HG03025 (cell line): Measurements from ENCODE around the gene PPY.
"Not testable (repeated sequence)": the region's sequence is repeated elsewhere in the genome, so short reads cannot be mapped to it uniquely, and the experiment has no call there.

Experiments
- ATAC-seq: cut with Tn5 transposase; IDR thresholded peaks from one replicate; pipeline ENCODE4 v1.9.1; 2021; ENCODE audit warnings: mild to moderate bottlenecking, moderate library complexity; ENCODE audit not compliant: unreplicated experiment, low FRiP score

The PPY gene

DNA sequence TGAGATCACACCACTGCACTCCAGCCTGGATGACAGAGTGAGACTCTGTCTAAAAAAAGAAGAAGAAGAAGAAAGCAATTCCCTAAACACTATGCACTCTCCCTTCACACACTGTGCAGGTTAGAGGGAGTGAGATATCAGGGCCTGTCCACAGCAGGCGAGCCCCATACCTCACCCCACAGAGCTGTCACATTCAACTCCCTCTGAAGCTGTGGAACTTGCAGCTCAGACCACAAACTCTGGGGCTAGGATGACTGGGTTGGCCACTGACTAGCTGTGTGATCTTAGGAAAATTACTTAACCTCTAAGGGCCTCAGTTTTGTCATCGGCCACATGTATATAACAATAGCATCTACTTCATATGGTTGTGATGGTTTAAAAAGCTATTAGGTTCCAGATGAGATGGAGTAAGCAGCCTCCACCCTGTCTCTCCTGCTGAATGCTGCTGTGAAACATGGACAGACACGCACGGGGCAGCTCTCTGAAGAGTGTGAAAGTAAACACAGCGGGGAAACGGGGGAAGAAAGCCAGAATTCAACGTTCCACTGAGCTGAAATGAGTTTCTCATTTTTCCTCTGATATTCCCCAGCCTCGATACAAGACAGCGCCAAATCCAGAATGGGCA, 25.1 kb upstream of the PPY start:
- ATAC-seq: no peak

DNA sequence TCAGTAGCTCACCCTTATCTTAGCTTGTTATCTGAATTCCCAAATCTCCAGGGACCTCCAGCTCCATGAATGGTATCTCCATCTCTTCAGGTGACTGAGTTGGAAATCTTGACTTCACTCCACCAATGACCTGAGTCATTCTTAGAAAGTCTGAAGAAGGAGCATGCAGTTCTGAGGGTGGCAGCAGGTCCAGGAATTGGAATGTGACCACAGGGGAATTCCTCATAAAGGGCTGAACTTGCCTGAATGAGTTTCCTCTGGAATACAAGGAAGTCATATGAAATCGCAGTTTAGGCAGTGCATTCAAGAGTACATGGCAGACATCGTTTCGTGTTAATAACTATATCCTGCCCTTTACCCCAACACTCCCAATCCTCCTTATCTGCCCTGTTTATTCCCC, 24.0 kb upstream of the PPY start:
- no peak for ATAC-seq

DNA sequence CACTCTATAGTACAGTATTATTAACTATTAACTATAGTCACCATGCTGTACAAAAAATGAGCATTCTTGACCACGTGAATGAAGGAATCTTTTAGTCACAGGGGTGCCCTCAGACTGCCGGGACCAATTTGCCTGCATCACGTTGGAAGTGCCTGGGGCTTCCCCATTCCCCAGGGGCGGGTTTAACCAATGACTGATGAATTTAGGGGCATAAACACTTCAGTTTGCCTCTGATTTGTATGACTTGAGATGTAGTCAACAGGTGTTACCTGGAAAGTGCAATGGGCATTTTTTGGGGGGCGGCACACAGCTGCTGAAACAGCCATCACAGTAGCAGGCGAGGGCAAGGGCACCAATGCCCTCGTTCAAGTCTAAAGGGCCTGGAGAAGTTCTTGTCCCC, 20.2 kb upstream of the PPY start:
- no peak for ATAC-seq

DNA sequence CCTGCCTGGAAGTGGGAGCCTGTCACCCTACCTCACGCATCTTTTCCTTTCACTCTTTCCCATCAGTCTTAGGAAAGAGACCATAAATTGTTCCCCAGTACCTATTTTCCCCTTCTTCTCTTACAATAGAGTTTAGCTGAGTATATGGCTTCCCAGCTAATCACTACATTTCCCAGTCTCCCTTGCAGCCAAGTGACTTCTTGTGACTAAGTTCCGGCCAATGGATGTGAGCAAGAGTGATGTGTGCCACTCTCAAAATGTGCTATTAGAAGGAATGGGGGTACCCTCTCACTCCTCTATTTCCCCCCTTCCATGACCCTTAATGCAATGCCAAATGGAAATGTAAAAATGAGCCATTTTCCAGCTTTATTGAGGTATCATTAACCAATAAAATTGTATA, 19.7 kb upstream of the PPY start:
- no peak for ATAC-seq

DNA sequence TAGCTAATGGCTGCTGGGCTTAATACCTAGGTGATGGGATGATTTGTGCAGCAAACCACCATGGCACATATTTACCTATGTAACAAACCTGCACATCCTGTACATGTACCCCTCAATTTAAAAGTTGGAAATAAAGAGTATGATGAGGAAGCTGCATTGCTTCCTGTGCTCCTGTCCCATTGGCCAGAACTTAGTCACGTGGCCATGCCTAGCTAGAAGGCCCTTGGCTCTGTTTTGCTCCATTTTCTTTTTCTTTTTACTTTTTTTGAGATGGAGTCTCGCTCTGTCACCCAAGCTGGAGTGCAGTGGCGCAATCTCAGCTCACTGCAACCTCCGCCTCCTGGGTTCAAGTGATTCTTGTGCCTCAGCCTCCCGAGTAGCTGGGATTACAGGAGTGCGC, 19.0 kb upstream of the PPY start:
- ATAC-seq: not testable (repeated sequence)

DNA sequence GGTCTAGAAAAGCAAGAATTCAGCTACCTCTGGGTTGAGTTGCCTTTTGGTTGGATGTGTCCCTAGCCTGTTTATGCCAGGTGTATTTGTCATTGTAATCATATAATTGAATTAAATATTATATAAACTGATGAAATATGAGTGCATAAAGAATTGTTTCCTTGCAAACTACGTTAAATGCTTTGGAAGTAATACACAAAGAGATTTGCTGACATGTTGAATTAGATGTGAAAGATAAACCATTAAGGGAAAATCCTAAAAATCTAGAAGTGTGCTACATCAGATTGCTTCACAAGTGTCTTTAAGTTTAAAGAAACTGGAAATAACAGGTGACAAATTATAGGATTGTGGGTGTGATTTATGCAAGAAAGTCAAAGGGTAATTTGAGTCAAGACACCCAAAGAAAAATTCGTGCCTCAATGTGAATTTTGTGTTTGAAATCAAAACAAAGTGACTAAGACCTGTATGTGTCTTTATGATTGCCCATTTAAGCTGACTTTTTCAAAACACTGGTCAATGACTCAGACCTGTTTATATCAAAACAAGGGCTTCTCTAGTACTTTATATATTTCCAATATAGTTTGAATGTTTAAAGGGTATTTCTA, 16.6 kb upstream of the PPY start:
- no peak for ATAC-seq

DNA sequence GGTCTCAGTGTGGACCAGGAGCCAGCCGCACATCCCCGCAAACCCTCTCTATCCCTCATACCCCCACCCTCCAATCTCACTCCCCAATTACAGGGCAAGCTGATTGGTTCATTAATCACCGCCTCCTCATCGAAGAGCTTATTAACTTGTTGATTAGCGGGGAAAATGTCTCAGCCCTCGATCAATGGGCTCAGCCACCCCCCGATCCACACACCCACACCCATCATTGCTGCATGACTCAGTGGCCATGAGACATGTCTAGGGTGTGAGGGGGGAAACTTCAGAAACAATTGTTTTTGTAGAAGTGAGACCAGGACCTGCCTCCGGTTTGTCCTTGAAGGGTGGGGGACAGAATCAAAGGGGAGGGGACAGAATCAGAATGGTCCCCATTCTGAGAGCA, 13.9 kb upstream of the PPY start:
- ATAC-seq: no peak

DNA sequence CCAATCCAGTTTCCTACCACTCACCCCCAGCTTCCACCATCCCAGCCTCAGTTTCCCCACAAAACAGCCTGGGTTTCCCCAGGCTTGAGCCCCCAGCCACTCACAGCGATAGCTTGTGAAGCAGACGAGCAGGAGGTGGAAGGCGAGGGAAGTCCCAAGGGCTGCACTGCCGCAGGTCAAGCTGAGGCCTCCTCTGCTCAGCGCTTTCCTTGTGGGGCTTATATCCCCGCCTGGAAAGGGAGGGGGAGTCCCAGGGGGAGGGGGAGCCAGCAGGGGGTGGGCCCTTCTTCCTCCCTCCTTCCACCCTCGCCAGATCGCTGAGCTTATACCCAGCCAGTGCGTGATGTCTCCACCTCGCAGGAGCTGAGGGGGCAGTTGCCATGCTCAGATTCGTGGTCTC, 11.5 kb upstream of the PPY start, which contains the start of gene PYY:
TSS of gene PYY (minus strand) at position 195 of the 400 bp plus-strand sequence. CDS start 457 bp downstream, outside the sequence.
- ATAC-seq: no peak

DNA sequence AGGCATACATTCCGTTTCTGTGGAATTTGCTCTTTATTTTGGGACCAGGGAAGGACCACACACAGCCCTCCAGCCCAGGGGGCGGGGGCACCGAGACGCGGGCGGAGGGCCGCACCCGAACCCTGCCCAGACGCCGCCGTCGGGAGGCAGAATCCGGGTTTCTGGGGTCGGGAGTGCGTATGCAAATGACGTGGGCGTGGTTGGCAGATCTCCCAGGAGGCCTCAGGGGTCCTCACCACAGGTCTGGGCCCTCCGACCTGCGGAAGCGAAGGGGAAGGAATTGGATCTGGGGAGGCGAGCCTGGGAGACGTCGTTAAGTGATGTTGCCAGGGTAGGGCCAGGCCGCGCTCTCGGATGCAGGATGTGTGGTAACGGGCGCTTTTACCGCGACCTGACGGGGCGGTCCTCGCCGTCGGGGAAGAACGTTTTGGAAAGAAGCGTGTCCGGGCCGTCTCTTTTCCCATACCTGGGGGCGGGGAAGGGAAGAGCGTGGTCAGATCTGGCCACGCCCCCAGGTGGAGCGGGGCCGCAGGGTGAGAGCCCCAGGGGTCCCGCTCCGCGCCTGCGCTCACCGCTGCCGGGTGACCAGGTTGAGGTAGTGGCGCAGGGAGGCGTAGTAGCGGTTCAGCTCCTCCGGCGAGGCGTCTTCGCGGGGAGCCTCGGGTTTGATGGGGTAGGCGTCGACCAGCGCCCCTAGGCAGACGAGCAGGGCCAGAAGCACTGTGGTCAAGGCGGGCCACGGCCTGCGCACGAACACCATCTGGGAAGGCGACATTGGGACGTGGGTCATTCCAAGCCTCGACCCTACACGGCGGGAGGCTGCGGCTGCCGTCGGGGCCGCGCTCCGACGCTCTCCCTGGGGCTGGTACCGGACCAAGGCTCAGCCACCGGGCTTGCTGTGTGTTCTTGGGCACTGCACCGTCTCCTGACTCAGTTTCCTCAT, 10.7 kb upstream of the PPY start:
- ATAC-seq: no peak

DNA sequence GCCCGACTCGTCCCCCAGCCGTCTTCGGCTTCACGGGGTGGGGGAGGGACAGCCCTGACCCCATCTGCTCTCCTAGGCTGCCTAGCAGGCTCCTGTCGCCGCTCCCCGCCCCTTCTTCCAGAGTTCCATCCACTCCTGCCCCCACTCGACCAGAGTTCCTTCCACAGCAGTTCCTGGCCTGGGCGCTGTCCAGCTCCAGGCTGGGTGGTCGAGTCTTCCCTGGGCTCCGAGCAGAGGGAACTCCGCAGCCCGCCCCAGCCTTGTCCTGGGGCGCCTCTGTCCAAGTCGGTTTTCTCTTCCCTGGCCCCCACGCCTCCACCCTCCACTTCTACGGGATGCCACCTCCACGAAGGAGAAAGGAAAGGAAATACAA, 10.1 kb upstream of the PPY start:
- ATAC-seq: no peak

DNA sequence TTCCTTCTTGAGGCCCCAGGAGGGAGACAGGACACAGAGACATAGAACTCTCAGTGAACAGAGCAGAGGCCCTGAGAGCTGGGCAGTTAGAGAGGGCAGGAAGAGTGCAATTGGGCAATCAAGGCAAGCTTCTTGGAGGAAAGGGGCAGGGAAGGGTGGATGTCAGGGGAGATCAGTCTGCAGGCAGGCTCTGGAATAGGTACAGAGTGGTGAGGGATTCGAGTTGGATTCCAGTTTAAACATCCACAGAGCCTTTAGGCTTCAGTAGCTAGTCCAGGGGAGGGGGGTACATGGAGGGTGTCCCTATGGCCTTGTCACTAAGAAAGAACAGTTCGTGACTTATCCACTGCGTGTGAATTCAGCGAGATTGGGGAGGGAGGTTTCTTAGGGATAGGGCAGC, 9.5 kb upstream of the PPY start:
- no peak for ATAC-seq

DNA sequence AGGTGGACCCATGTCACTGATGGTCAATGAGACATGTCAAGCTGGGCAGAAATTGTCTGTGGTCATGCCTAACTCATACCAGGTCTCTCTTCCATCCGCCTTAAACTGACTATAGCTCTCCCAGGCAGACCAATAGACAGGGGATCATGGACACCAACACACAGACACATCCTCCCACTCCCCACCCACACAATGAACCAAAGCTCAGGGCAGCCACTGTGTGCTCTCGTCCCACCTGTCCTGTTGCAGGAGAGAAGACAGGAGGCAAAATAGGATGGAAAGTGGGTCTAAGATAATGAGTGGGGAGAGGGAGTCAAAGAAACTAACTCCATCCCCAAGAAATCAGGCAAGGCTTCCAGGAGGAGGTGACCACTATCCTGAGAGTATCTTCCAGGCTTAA, 8.3 kb upstream of the PPY start:
- no peak for ATAC-seq

DNA sequence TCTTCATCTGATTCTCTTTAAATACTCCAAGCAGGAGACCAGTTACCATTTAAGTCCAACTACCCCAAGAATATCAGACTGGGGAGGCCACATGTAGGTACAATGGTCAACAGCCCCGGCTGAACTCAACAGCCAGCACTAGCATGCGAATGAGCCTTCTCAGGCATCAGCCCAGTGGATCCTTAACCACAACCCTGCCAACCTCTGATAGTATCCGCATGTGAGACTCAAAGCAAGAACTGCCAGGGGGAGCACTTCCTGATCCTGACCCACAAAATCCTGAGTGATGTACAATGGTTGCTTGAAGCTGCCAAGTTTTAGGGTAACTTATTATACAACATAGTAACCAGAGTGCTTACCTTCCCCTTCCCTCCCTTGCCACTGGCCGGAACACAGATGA, 7.5 kb upstream of the PPY start:
- no peak for ATAC-seq

DNA sequence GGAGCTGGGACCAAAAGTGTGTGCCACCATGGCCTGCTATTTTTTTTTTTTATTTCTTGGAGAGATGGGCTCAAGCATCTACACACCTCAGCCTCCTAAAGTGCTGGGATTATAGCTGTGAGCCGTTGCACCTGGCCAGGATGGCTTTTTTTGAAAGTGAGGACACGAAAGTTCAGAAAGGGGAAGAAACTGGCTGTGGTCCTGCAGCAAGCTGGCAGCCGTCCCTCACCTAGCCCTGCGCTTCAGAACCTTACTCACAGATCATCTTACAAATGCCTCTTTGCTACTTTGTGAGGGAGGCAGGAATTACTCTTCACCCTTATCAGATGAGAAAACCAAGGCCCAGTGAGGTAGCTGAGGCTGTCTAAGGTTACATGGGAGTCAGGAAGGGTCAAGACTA, 4.5 kb upstream of the PPY start:
- ATAC-seq: no peak

DNA sequence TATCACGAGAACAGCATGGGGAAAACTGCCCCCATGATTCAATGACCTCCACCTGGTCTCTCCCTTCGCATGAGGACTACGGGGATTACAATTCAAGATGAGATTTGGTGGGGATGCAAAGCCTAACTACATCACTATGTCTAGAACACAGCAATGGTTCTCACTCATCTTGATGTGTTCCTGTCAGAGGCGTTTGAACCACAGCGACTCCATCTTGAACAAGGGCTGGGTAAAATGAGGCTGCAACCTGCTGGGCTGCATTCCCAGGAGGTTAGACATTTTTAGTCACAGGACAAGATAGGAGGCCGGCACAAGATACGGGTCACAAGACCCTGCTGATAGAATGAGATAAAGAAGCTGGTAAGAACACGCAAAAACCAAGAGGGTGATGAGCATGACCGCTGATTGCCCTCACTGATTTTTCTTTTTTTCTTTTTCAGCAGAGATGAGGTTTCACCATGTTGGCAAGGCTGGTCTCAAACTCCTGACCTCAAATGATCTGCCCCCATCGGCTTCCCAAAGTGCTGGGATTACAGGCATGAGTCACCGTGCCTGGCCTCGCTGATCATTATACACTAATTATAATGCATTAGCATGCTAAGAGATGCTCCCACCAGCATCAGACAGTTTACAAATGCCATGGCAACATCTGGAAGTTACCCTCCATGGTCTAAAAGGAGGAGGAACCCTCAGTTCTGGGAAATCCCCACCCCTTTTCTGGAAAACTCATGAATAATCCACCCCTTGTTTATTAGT, 3.0 kb upstream of the PPY start:
- ATAC-seq: no peak

DNA sequence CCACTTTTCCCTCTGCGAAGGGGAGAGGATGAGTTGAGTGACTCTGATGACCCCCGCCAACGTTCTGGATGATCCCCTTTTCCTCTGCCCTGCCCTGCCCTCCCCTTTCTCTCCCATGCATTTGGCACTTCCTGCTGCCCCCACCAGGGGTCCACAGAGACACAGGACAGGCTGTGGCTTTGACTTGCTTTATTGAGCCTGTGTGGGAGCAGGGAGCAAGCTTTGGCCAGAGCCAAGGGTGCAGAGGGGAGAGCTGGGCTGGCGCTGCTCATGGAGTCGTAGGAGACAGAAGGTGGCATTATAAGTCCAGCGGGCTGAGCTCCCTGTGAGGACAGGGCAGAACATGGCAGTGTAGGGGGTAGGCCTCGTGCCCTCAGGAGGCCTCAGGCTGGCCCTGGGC, 1.6 kb downstream of the PPY start:
- no peak for ATAC-seq

DNA sequence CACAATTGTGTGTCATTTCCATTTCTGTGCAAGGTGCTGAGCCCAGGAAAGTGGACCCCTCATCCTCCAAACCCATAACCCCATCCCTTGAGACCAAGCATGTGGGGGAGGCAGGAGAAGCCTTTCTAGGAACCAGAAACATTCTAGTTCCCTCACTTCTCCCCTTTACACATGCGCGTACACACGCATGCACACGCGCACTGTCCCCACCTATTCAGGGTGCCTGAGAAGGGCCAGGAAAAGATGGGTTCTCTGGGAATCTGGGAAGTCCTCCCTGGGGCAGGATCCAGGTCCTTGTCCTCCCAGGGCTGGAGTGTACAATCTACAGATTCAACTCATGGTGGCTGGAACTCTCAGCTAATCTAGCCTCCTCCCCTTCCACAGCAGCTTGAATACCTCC, 2.4 kb downstream of the PPY start:
- ATAC-seq: no peak

DNA sequence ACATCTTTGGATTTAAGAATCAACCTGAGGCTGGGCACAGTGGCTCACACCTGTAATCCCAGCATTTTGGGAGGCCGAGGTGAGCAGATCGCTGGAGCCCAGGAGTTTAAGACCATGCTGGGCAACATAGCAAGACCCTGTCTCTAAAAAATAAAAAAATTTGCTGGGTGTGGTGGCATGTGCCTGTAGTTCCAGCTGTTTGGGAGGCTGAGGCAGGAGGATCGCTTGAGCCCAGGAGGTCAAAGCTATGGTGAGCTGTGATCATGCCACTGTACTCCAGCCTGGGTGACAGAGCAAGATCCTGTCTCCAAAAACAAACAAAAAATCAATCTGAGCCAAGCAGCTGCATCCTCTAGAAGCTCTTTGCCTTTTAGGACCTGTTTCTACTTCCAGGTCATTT, 2.8 kb downstream of the PPY start:
- ATAC-seq: not testable (repeated sequence)

DNA sequence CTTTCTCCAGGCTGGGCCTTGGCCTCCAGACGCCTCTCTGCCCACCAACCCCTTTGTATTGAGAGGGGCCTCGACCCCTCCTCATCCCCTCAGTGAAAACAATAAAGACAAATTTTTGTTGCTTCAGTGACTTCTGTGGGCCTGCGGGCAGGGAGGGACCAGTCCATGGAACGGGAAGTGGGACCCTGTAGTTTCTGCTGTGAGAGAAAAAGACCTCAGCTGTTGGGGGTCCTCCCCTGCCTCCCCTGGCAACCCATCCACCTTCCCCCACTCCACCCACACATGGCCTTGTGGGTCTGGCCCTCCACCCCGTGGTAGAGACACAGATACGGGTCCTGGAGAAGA, 3.5 kb downstream of the PPY start:
- no peak for ATAC-seq

DNA sequence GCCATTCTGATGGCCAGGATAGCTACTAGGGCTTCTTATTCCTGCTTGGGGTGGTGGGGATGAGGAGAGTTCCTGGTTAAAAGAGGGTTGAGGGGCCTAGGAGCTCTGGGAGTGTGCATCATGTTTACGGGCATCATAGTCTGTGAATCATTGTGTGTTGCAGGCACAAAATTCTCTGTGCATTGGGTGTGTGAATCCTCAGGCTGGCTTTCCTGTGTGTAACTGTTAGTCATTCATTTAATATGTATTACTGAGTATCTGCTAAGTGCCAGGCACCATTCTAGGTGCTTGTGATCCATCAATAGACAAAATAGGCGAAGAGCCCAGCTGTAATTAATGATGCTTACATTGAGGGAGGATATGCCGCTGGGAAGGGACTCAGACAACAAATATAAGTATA, 5.8 kb downstream of the PPY start:
- ATAC-seq: no peak

DNA sequence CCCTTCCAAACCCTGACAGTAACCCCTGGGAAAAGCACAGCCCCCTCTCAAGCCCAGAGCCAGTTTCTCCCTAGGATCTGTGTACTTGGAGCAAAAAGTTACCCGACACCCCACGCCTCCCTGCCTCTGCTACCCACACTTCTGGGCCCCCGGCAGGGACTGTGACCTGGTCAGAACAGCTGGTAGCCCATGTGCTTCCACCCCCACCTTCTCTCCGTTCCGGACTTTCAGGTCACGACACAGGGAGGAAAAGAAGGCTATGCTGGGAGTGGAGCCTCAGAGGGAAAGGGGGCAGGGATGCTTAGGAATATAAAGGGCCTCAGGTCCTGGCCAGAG, 6.4 kb downstream of the PPY start:
- no peak for ATAC-seq
